Keratinocyte (primary cell): ENCODE data around the gene CES2. TPM values are rescaled to one million over a fixed set of nuclear protein-coding genes. Genes with fewer than 3 reads are reported as not detected.
"Not testable (repeated sequence)": the region's sequence is repeated elsewhere in the genome, so short reads cannot be mapped to it uniquely, and the experiment has no call there.

Experiments
- DNase-seq: peaks from one replicate; pipeline ENCODE4 v3.0.0-alpha.2; 2011; ENCODE audit warnings: low read depth, missing footprints, low spot score
- FAIRE-seq: peaks from 2 replicates; lab custom pipeline; 2011; peaks lifted over from hg19 to GRCh38; lab: Jason Lieb, UNC
- H2AFZ ChIP-seq: 2 replicates; pipeline ENCODE4 v1.6.0; 2012; ENCODE audit warnings: low read length, control low read depth, inconsistent platforms; ENCODE audit not compliant: control insufficient read depth
- H3K27ac ChIP-seq: 2 replicates; pipeline ENCODE4 v1.5.1; 2011; ENCODE audit warnings: low read length; ENCODE audit not compliant: control insufficient read depth, insufficient read depth
- H3K27me3 ChIP-seq: 3 replicates; pipeline ENCODE4 v1.6.0; 2011; ENCODE audit warnings: low read length; ENCODE audit not compliant: control insufficient read depth, insufficient read depth; ENCODE audit errors: extremely low read depth
- H3K36me3 ChIP-seq, 2 experiments: 2 replicates in 1 of 2; 3 replicates in 1 of 2; pipeline ENCODE4 v1.5.1; 2011; ENCODE audit warnings: low read length in 2 of 2, mild to moderate bottlenecking in 1 of 2; ENCODE audit not compliant: control insufficient read depth in 2 of 2, insufficient read depth in 2 of 2; ENCODE audit errors: extremely low read depth in 1 of 2
- H3K4me1 ChIP-seq: 3 replicates; pipeline ENCODE4 v1.5.1; 2011; ENCODE audit warnings: low read length; ENCODE audit not compliant: control insufficient read depth, insufficient read depth; ENCODE audit errors: extremely low read depth
- H3K4me2 ChIP-seq: 3 replicates; pipeline ENCODE4 v1.6.0; 2011; ENCODE audit warnings: low read depth, low read length; ENCODE audit not compliant: control insufficient read depth, insufficient read depth; ENCODE audit errors: extremely low read depth
- H3K4me3 ChIP-seq, 3 experiments: fragments of 200-600 bp in 1 of 3; sonication (generic) in 1 of 3; 2 replicates in 2 of 3; 3 replicates in 1 of 3; pipeline ENCODE4 v1.5.1; 2011 to 2016; ENCODE audit warnings: low read length in 3 of 3, mild to moderate bottlenecking in 3 of 3, control low read depth in 2 of 3, inconsistent platforms in 1 of 3, low read depth in 1 of 3, mixed read lengths in 1 of 3, mixed run types in 1 of 3, moderate library complexity in 1 of 3; ENCODE audit not compliant: control insufficient read depth in 2 of 3, insufficient read depth in 2 of 3; ENCODE audit errors: extremely low read depth in 1 of 3
- H3K79me2 ChIP-seq: 2 replicates; pipeline ENCODE4 v1.6.0; 2012; ENCODE audit warnings: low read length; ENCODE audit not compliant: control insufficient read depth, insufficient read depth
- H3K9ac ChIP-seq: 3 replicates; pipeline ENCODE4 v1.6.0; 2011; ENCODE audit warnings: low read length; ENCODE audit not compliant: control insufficient read depth, insufficient read depth; ENCODE audit errors: extremely low read depth
- H3K9me1 ChIP-seq: 3 replicates; pipeline ENCODE4 v1.6.0; 2011; ENCODE audit warnings: low read length; ENCODE audit not compliant: control insufficient read depth, insufficient read depth; ENCODE audit errors: extremely low read depth
- H3K9me3 ChIP-seq: 2 replicates; pipeline ENCODE4 v1.5.1; 2012; ENCODE audit warnings: low read depth, low read length; ENCODE audit not compliant: control insufficient read depth
- H4K20me1 ChIP-seq: 3 replicates; pipeline ENCODE4 v1.6.0; 2011; ENCODE audit warnings: low read length; ENCODE audit not compliant: control insufficient read depth, insufficient read depth; ENCODE audit errors: extremely low read depth
- CTCF ChIP-seq, 3 experiments: IDR thresholded peaks in 1 of 3; conservative IDR thresholded peaks in 1 of 3; optimal IDR thresholded peaks in 1 of 3; 2 replicates in 2 of 3; 3 replicates in 1 of 3; pipeline versions ENCODE3 to v1.5.1; 2011; ENCODE audit warnings: low read length in 3 of 3, mild to moderate bottlenecking in 3 of 3, moderate library complexity in 2 of 3, control low read depth in 1 of 3, inconsistent platforms in 1 of 3; ENCODE audit not compliant: insufficient read depth in 2 of 3; ENCODE audit errors: extremely low read depth in 1 of 3
- EZH2 ChIP-seq: IDR thresholded peaks from one replicate; pipeline ENCODE4 v1.6.1; 2012; ENCODE audit warnings: inconsistent platforms, mild to moderate bottlenecking, low read length, moderate library complexity
- dilution Hi-C: fragments of 300-500 bp; cut with MboI; formaldehyde crosslinking; loops from one replicate; pipeline ENCODE4 v1.7.0; 2020; ENCODE audit warnings: low sequenced_read_pairs; ENCODE audit not compliant: extremely low pct_ligation_motif_present
- polyA plus RNA-seq, 5 experiments: library from polyadenylated mRNA; depleted of rRNA in 3 of 5; stranded (reverse) in 3 of 5; stranded (forward) in 1 of 5; unstranded in 1 of 5; fragments of >200 nt; gene quantifications; 1 replicate in 1 of 5; 2 replicates in 3 of 5; 3 replicates in 1 of 5; pipeline versions ENCODE4 v1.2.1 to v1.2.3, GENCODE V29; 2011 to 2012; ENCODE audit warnings: missing spikeins in 2 of 5, low read depth in 1 of 5, low replicate concordance in 1 of 5

The CES2 gene
- polyA plus RNA-seq, 1 donor (not counting 4 experiments of a cell fraction or from before 2014, with no cell fraction given) = 41.6 TPM

GRCh38 chr16:66956154-66956457 lies 20.8 kb downstream of the CES2 start:
- H3K4me2 ChIP-seq, H3K79me2 ChIP-seq, H3K9me3 ChIP-seq, H3K9ac ChIP-seq, dilution Hi-C loops, H3K9me1 ChIP-seq, H3K4me1 ChIP-seq, H2AFZ ChIP-seq, H3K27ac ChIP-seq, H3K36me3 ChIP-seq, DNase-seq, H4K20me1 ChIP-seq, H3K27me3 ChIP-seq, H3K4me3 ChIP-seq, FAIRE-seq: not testable (repeated sequence)

- no peak overlapping the region for H3K9ac ChIP-seq
- TF ChIP-seq CTCF (optimal IDR thresholded peaks at IDR 0.05 in 1 of 3, IDR thresholded peaks at IDR 0.05 in 1 of 3, conservative IDR thresholded peaks at IDR 0.05 in 1 of 3; ENCODE audit: extremely low read depth in 1 of 3, insufficient read depth in 2 of 3, low read length in 3 of 3) (no peak), EZH2 (no peak)
- FAIRE-seq = no peak
Measured at GRCh38 chr16:66958857-66959703, 23.8 kb downstream of the CES2 start.

More at GRCh38 chr16:66958857-66959703, 23.8 kb downstream of the CES2 start:
- no peaks in the 10 kb centered on the region for H3K36me3 ChIP-seq
- no peak overlapping the region for H3K27ac ChIP-seq
- no peaks in the 10 kb centered on the region for H3K27me3 ChIP-seq
- H4K20me1 ChIP-seq = no peaks in the 10 kb centered on the region
- no peak overlapping the region for H3K4me3 ChIP-seq
- no peak overlapping the region for H3K4me2 ChIP-seq
- H3K9me3 ChIP-seq = no peaks in the 10 kb centered on the region
- H3K4me1 ChIP-seq = peaks cover 3% of the 10 kb centered on the region
- no peaks in the 10 kb centered on the region for H3K79me2 ChIP-seq
- dilution Hi-C loops = no loop called here
- H3K9me1 ChIP-seq = no peaks in the 10 kb centered on the region
- no peak for DNase-seq
- H2AFZ ChIP-seq = no peak overlapping the region
